GM18508 (cell line): ENCODE results near the gene DHX9.

Experiments used
- ATAC-seq: cut with Tn5 transposase; IDR thresholded peaks from one replicate; pipeline ENCODE4 v1.9.1; 2021; ENCODE audit warnings: moderate number of reproducible peaks; ENCODE audit not compliant: insufficient read depth, unreplicated experiment

The DHX9 gene

GRCh38 chr1:182835806-182836205 is 3.3 kb upstream of the DHX9 start:
- ATAC-seq, result no peak

GRCh38 chr1:182841368-182841988 is 2.3 kb downstream of the DHX9 start:
- ATAC-seq, result no peak

- no peak for ATAC-seq
Measured at GRCh38 chr1:182842265-182842664, 3.1 kb downstream of the DHX9 start.

GRCh38 chr1:182845379-182845778 is 6.2 kb downstream of the DHX9 start:
- no peak for ATAC-seq

GRCh38 chr1:182845894-182846293 is 6.7 kb downstream of the DHX9 start:
- ATAC-seq, result no peak

- ATAC-seq, result no peak
Measured at GRCh38 chr1:182847105-182847504, 8.0 kb downstream of the DHX9 start.

GRCh38 chr1:182848736-182849135 is 9.6 kb downstream of the DHX9 start:
- ATAC-seq, result no peak

GRCh38 chr1:182850319-182850718 is 11.2 kb downstream of the DHX9 start:
- no peak for ATAC-seq

- ATAC-seq, result no peak
Measured at GRCh38 chr1:182851825-182852224, 12.7 kb downstream of the DHX9 start.

- ATAC-seq, result no peak
Measured at GRCh38 chr1:182855911-182856310, 16.8 kb downstream of the DHX9 start.

- no peak for ATAC-seq
Measured at GRCh38 chr1:182857212-182857611, 18.1 kb downstream of the DHX9 start.

- no peak for ATAC-seq
Measured at GRCh38 chr1:182860658-182861057, 21.5 kb downstream of the DHX9 start.

GRCh38 chr1:182861994-182862393 is 22.8 kb downstream of the DHX9 start:
- ATAC-seq, result no peak

- ATAC-seq, result no peak
Measured at GRCh38 chr1:182862827-182863226, 23.7 kb downstream of the DHX9 start.

- no peak for ATAC-seq
Measured at GRCh38 chr1:182863940-182864339, 24.8 kb downstream of the DHX9 start.

GRCh38 chr1:182867861-182868260 is 28.7 kb downstream of the DHX9 start:
- no peak for ATAC-seq

GRCh38 chr1:182869241-182869666 is 30.1 kb downstream of the DHX9 start:
- ATAC-seq, result no peak

GRCh38 chr1:182872881-182873280 is 33.7 kb downstream of the DHX9 start:
- ATAC-seq, result no peak

- ATAC-seq, result no peak
Measured at GRCh38 chr1:182875889-182876288, 36.7 kb downstream of the DHX9 start.

- no peak for ATAC-seq
Measured at GRCh38 chr1:182877331-182877730, 38.2 kb downstream of the DHX9 start.

GRCh38 chr1:182877842-182878241 is 38.7 kb downstream of the DHX9 start:
- no peak for ATAC-seq

- no peak for ATAC-seq
Measured at GRCh38 chr1:182884872-182885271, 45.7 kb downstream of the DHX9 start.

GRCh38 chr1:182885591-182885990 is 46.4 kb downstream of the DHX9 start:
- ATAC-seq, result no peak
